GM21528 (cell line): ENCODE data around the gene YPEL1.

Source experiments
- ATAC-seq: cut with Tn5 transposase; IDR thresholded peaks from one replicate; pipeline ENCODE4 v1.9.1; 2021; ENCODE audit warnings: mild to moderate bottlenecking, moderate library complexity; ENCODE audit not compliant: unreplicated experiment, low FRiP score

YPEL1 gene

GRCh38 chr22:21663738-21664137, 71.9 kb downstream of the YPEL1 start:
- no peak for ATAC-seq

DNA sequence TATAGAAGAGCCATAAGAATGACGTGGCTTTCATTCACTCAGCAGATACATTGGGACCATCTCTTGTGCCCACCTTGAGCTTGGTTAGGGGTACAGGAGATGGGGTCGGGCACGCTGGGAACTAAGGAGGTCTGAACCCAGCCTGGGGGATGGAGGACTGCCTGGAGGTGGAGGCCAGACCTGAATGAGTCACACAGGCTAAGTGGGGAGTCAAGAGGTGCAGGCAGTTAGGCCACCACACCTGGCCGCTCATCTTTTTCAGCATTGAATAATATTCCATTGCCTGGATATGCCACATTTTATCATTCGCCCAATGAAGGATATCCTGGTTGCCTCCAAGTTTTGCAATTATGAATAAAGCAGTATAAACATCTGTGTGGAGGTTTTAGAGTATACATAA, 73.6 kb downstream of the YPEL1 start:
- no peak for ATAC-seq

- ATAC-seq, result no peak
Measured at GRCh38 chr22:21660904-21661303, 74.7 kb downstream of the YPEL1 start.

- ATAC-seq, result no peak
Measured at GRCh38 chr22:21659864-21660525, 75.6 kb downstream of the YPEL1 start.

- ATAC-seq, result no peak
Measured at GRCh38 chr22:21657360-21658032, 78.1 kb downstream of the YPEL1 start.

DNA sequence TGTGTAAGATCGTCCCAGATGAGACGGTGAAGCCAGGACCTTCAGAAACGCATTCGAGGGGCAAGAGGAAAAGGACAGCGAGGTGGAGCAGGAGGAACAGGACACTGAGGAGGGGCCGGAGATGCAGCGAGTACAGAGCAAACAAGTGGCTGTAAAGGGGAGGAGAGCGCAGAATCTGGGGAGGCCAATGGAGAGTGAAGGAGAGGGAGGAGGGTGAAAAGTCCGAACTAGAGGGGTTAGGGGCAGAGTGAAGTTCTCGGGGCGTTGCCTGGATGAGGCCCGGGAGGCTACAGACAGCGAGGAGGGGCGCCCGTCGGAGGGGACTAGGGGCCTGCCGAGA, 78.6 kb downstream of the YPEL1 start:
- ATAC-seq, result no peak

GRCh38 chr22:21652547-21653545, 82.7 kb downstream of the YPEL1 start:
- ATAC-seq, result no peak

- ATAC-seq, result peak; percentile 64
Measured at GRCh38 chr22:21652010-21652546, 83.5 kb downstream of the YPEL1 start.

DNA sequence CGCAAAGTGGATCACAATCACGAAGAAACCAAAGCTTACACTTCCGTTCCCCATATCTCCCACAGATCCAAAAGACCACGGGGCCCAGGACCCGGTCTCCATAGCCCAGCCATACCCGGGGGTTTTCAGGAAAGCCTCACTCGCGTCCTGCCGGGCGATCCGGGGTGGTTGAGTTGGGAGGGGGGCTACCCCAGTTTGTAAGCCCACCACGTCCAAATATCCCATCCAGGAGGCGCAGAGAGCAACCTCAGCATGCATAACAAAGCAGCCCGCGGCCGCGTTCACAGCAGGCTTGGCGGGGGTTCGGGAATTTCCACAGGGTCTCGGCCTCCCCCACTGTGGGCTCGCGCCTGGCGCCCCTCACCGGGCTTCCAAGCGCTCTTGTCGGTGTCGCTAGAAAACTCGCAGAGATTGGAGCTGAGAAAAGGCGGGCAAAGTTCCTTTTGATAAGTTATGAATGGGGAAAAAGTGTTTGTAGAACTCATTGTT, 84.0 kb downstream of the YPEL1 start:
- ATAC-seq, result peak; percentile 11

- ATAC-seq, result no peak
Measured at GRCh38 chr22:21650823-21651520, 84.6 kb downstream of the YPEL1 start.

- ATAC-seq, result no peak
Measured at GRCh38 chr22:21650280-21650679, 85.3 kb downstream of the YPEL1 start.
